ACHN (cell line): ENCODE measurements around the gene KCNQ4.

Source experiments
- DNase-seq: peaks from one replicate; pipeline ENCODE4 v3.0.0-alpha.2; 2015
- in situ Hi-C: cut with HindIII; loops from 2 replicates; pipeline ENCODE4 v1.10.0; 2017; ENCODE audit warnings: low sequenced_read_pairs, low pct_ligation_motif_present, low pct_unique_long_range_greater_than_20kb

KCNQ4 gene

DNA sequence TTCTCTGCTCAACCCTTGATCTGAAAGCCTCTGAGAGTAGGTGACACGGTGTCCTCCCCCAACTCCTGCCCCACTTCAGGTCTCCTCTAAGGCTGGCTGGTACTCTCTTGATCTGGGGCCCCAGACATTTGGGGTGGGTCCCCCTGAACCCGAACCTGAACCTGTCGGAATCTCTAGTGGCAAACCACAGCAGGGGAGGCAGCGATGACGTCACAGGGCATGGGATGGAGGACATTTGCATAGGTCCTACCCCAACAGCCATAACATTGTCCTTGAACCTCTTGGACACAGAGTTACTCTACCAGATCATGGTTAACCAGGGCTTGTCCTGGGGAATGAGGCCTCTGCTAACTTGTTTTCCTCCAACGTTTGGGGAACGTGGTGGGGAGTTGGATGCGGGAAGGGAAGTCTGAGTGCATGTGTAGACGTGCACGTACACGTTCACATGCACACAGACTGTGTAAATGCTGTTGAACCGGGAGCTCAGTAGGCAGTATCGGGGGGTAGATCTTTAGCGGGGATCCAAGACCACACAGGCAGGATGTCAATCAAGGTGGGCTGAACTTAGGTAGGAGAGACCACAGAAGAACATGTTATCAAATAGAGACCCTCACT is 46.2 kb downstream of the KCNQ4 start:
- no peak for DNase-seq
- in situ Hi-C loops = no loop called here

- in situ Hi-C loops = no loop called here
- DNase-seq = no peak
Measured at GRCh38 chr1:40830419-40830943, 46.9 kb downstream of the KCNQ4 start.

GRCh38 chr1:40831001-40831732 is 47.6 kb downstream of the KCNQ4 start:
- in situ Hi-C loops = no loop called here

GRCh38 chr1:40833979-40834378 is 50.4 kb downstream of the KCNQ4 start:
- no peak for DNase-seq
- in situ Hi-C loops = no loop called here

More at GRCh38 chr1:40831001-40831732, 47.6 kb downstream of the KCNQ4 start:
- DNase-seq = no peak

- in situ Hi-C loops = no loop called here
- no peak for DNase-seq
Measured at GRCh38 chr1:40834968-40835545, 51.5 kb downstream of the KCNQ4 start.

DNA sequence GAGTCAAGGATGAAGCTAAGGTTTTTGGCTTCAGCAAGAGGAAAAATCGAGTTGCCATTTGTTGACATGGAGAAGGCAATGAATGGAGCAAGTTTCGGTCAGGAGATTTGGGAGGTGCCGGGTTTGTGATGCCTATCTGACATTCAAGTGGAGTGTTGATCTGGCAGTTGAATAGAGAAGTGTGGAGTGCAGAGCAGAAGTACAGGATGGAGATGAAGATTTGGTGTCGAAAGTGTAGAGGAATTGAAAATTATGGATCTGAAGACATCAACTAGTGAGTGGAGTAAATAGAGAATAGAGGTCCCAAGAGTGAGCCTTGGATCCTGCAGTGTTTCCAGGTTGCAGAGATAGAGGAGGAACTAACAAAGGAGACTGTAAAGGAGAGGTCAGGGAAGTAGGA is 52.7 kb downstream of the KCNQ4 start:
- no peak for DNase-seq
- in situ Hi-C loops = no loop called here

GRCh38 chr1:40837601-40838000 is 54.0 kb downstream of the KCNQ4 start:
- no peak for DNase-seq
- in situ Hi-C loops = no loop called here

DNA sequence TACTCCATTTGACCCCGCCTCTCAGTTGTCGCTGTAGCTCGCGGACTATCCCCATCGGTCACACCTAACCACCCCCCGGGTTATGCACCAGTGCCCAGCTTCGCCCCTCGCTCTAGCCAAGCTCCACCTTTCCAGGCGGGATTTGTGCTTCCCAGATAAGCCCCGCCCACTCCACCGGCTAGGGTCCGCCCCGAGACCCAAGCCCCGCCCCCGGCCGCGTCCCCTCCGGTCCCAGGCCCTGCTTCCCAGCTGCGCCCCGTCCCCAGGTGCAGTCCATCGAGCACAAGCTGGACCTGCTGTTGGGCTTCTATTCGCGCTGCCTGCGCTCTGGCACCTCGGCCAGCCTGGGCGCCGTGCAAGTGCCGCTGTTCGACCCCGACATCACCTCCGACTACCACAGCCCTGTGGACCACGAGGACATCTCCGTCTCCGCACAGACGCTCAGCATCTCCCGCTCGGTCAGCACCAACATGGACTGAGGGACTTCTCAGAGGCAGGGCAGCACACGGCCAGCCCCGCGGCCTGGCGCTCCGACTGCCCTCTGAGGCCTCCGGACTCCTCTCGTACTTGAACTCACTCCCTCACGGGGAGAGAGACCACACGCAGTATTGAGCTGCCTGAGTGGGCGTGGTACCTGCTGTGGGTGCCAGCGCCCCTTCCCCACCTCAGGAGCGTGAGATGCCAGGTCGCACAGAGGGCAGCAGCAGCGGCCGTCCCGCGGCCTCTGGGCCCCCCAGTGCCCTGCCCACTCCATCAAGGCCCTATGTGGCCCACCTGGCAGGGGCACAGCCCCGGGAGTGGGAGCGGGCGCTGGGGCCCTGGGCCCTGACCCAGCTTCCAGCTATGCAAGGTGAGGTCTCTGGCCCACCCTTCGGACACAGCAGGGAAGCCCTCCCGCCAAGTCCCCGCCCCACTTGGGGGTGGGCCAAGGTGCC is 54.7 kb downstream of the KCNQ4 start:
- in situ Hi-C loops = no loop called here
- no peak for DNase-seq

GRCh38 chr1:40838980-40839942 is 55.7 kb downstream of the KCNQ4 start:
- DNase-seq = no peak
- in situ Hi-C loops = no loop called here

GRCh38 chr1:40839943-40840335 is 56.4 kb downstream of the KCNQ4 start:
- in situ Hi-C loops = no loop called here
- DNase-seq = no peak

GRCh38 chr1:40840526-40841323 is 57.1 kb downstream of the KCNQ4 start:
- in situ Hi-C loops = no loop called here
- DNase-seq = no peak

DNA sequence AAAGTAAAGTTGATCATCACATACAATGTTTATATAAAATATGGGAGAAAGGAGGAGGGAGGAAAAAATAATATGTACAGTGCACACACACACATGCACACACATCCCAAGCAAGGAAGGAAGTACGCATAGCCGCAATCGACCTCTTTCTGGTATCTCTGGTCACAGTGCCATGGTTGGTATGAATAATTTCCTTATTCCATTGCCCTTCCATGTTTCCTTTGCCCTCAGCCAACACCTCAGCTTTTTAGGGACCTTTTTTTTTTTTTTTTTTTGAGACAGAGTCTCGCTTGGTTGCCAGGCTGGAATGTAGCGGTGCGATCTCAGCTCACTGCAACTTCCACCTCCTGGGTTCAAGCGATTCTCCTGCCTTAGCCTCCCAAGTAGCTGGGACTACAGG is 58.0 kb downstream of the KCNQ4 start:
- DNase-seq = no peak

DNA sequence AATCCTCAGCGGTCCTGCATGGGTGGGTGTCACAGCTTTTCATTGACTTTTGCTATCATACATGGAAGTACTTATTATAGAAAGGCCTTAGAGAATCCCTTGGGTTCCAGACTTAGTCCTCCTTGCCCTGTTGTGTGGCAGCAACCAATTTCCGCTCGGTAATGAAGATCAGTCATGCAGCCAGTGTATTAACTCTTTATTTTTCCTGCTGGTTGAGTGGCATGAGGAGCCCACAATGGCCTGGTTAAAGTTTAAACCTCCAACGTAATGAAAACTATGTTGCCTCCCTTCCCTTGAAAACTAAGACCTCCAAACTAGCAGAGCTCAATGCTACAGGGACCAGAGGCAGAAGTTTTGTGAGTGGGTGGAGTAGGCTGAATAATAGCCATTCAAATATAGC is 58.6 kb downstream of the KCNQ4 start:
- in situ Hi-C loops = no loop called here
- DNase-seq = no peak

More for the DNA sequence above, 58.0 kb downstream of the KCNQ4 start:
- in situ Hi-C loops = no loop called here

GRCh38 chr1:40842691-40843090 is 59.1 kb downstream of the KCNQ4 start:
- in situ Hi-C loops = no loop called here
- DNase-seq = no peak

- no peak for DNase-seq
- in situ Hi-C loops = no loop called here
Measured at GRCh38 chr1:40844079-40844478, 60.5 kb downstream of the KCNQ4 start.

DNA sequence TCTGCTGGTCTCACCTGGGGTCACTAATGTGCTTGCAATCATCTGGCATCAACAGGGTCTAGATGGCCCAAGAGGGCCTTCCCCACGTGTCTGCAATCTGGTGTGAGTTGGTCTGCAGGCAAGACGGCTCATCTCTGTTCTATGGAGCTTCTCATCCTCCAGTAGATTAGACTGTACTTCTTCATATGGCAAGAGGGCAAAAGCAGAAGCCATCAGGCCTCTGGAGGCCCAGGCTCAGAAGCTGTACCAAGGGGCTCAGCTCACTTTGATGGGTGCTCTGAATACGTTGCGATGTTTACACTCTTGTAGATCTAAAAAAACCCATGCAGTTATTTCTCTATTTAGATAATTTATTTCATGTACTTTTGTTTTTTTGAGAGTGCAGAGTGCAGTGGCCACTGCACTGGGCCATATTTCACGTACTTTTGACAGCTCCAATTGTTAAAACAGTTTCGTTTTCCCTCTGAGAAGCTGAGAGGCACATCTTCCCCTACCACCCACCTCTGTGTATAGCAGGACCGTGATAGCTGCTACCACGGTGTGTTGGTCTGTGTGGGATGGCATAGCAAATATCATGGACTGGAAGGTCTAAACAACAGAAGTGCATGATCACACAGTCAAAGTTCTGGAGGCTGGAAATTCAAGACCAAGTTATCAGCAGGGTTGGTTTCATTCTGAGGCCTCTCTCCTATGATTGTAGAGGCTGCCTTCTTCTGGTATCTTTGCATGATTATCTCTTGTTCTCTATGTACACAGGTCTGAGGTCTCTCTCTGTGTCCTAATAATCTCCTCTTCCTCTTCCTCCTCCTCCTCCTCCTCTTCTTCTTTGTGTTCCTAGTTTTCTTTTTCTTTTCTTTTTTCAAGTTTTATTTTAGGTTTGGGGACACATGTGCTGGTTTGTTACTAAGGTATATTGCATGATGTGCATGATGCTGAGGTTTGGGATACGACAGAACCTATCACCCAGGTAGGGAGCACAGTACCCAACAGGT is 61.6 kb downstream of the KCNQ4 start:
- no peak for DNase-seq
- in situ Hi-C loops = no loop called here
